Hematopoietic multipotent progenitor cell (in vitro differentiated cells): ENCODE measurements around the gene PARD3. TPM values are rescaled to one million over a fixed set of nuclear protein-coding genes. Genes with fewer than 3 reads are reported as not detected.

Source experiments
- DNase-seq, 3 donors: peaks; one replicate each; pipeline ENCODE4 v3.0.0-alpha.2; 2011 to 2015; ENCODE audit warnings: low read depth in 2 of 3, low spot score in 2 of 3
- total RNA-seq: library from RNA; depleted of rRNA; stranded (reverse); fragments of >200 nt; gene quantifications from one replicate; pipeline ENCODE4 v1.2.3, GENCODE V29; 2012

The PARD3 gene
- total RNA-seq, 1 donor: 3.2 TPM

DNA sequence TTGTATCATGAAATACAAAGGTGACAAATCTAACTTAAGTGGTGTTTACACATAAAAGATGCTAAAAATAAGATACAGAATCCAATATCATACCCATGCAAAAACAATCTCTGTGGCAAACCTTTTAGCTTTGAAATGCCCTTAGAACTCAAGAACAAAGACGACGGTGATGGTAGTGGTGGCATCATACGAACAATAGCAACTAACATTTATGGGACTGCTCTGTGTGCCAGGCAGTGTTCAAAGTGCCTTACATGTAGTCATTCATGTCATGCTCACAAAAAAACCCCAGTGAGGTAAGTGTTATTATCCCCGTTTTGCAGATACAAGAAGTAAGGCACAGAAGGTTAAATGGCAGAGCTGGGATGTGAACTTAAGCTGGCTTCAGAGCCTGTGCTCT is 563.9 kb downstream of the PARD3 start:
- no peak for DNase-seq

DNA sequence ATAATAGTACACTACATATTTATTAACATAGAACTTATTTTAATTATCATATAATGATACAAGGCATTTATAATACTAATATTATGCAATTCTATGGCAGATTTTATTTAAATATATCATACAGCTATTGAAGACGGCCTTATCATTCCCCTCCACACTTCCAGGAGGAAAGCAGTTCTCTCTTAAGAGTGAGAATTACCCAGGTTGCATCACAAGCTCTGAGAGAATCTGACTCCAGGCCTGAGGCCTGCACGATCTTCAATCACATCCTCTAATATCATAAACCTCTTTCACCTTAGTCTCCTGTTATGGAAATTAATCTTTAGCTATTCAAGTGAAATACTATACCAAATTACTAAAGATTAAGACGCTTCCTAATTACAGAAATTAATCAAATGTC is 564.4 kb downstream of the PARD3 start:
- no peak for DNase-seq

DNA sequence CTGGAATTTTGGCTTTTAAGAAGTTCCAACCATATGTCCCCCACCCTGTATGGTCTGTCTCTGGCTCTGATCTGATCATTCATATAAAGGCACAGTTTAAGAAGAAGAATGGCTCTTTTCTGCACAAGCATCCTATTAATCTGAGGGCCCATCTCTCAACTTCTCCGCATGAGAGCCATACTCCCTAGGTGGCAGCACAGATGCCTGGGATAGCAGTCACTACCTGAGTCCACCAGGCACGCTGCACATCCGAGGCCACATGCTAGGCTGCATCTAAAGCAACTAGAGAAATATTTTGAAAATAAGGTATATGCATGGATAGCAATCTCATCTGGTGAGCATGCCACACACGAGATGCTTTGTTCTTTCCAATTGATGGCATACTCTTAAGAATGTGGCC is 565.5 kb downstream of the PARD3 start:
- no peak for DNase-seq

DNA sequence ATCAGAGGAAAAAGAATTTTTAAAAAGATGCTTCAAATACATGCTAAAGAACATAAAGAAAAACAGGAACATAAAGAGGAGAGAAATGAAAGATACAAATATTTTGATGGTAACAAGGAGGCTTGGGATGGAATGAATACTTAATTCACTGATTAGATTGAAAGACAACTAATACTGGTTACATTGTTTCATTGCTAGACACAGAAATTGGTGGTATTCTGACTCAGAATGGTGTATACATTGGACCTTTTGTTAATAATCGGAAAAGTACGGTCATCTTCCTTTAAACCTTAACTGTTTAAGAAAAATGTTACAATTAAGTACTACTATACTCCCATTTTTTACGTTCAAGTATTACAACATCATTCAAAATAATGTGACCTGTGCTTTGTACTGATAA is 567.5 kb downstream of the PARD3 start:
- no peak for DNase-seq

DNA sequence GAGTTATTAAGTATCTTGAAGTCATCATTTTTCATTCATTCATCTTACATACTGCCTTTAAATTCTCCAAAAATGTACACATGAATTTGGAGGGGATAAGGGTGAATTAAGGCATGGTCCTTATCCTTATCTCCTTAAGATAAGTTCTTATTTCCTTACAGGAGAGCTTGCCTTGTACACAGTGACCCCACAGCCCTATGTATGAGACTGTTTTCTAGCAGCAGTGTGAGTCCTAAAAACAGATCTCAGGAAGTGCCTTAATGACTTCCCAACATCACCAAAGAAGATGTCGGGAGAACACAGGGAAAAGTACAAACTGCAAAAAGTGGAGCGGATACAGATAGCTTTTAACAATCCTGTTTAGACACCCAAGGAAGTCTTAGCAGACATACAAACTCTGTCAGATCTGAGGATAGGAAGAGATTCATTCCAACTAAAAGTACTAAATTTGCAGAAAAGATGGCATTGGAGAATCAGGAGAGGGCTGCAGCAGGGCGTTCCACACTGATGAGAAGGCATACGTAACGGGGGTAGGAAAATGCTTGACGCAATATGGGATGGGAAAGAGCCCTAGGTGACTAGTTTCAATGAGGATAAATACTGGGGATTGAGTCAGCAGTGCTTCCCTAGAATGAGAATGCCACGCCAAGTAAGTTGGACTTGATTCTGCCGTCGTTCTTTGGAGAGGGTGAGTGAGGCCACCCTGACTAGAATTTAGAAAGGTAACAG is 570.2 kb downstream of the PARD3 start:
- DNase-seq: no peak

DNA sequence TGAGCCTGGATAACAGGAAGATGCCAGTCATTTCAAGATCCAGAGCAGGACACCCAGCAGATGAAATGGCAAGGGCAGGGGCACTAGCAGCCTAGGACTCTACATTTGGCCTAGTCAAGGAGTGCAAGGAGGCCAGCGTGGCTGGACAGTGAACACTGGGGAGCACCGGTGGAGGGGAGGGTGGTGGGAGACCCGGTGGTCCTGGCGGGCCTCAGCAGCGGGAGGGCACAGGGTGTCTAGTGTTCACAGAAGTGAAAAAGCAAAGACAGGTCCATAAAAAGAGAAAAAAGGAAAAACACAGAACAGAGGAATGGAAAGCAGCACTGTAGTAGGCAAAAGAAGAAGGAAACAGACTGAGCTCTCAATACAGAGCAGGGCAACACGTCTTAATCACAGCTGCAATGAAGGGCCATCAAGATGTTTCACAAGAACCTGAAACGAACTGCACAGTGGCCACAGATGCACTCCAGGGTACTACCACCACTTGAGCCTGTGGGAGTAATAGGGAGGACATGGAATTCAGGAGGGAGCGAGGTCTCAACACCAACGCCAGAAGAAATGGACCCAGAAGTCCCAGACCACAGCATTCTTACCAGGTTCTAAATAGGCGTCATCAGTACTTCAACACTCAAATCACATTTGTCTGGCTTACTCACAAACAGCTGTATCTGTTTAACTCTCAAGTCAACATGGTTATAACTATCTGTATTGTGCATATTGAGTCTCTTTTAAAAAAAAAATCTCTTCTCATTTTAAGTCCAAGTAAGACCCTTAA is 573.7 kb downstream of the PARD3 start:
- DNase-seq: no peak

DNA sequence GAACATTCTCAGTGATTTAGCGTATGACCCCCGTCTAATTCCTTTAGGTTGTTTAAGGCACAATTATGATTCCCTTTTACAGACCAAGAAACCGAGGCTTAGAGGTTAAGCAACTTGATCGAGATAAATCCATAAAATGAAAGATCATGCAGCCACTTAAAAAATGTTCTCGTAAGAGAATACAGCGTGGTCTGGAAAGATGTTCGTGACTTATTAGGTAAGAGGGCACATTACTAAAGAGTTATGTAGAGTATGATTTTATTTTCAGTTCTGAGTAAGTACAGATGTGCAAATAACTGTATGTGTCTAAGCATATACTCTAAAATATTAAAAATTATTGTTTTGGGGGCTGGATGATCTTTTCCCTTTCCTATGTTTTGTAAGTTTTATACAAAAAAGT is 575.1 kb downstream of the PARD3 start:
- no peak for DNase-seq

DNA sequence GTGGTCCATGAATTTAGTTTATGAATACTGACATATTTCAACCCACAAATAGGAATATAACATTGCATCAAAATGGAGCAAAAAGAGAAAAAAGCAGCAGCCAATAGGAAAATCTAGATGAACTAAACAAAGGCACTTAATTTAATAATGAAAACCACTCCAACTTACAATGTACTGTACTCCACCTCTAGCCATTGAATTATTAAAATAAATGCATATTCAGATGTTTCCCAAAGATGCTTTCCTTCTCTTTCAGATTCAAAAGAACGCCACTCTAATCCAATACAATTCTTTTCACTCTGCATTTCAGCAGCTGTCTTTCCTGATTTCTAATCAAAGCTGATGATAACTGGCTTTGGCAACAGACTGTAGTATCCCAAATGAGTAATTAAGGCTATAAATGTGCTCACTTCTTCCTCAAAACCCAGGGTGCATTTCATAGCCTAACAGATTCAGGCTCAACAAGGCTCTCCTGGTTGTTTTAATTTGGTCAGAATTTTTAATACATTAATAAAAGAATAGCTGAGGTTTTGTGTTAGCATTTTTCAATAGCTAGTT is 577.1 kb downstream of the PARD3 start:
- no peak for DNase-seq

DNA sequence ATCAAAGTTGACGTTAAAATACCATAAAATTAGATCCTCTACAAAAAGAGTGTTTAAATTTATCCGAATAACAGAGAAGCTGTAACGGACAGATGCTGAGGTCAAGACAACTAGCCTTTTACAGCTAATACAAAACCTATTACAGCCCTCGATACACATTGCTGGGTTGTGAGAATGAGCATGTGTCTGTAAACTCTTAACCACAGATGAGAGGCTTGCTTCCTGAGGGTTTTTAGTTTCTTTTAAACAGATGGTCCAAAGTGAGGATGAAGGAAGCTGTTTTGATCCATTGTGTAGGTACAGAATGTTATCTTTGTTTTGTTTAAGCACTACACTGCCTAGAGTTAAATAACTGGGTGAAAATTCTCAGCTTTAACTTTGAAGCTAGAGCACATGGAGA is 578.2 kb downstream of the PARD3 start:
- DNase-seq: peak in 1 of 3 donors; percentile 19

DNA sequence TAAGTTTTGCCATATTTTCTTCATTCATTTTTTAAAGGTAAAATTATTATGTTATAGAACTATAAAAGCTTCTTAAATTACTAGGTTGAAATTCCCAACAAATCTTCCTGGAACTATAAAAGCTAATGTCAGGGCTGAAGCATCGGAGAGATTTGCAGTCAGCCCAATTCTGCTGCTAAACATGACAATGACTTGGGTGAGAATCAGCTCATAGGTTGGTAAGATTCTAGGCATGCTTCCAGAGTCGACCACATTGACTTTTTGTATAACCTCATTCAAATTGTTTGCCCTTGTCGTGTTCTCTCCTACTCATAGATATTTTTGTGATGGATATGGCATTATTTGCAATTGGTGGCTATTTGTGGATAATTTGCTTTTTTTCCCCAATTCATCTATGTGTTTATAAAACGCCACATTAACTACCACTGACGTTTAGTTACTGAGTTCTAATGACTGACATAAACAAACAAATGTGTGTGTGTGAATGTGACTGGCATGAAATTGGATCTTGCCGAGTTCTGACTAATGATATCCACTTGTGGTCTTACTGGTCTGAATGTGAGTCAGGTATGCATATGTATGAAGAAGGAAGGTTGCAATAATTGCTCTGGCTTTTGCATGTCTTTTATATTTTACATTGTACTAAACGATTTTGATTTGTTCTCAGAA is 579.8 kb downstream of the PARD3 start:
- DNase-seq: no peak

DNA sequence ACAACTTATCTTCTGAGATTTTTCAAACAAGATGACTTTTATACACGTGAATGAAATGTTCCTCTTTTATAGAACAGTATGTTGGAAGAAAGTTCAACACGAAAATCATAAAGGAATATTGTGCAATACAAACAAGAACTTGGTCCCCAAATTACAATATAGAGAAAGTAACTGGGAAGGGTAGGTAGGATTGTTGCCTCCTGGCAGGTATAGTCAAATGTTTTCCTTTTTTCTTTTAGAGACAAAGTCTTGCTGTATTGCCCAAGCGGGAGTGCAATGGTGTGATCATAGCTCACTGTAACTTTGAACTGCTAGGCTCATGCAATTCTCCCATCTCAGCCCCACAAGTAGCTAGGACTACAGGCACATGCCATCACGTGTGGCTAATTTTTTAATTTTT is 582.6 kb downstream of the PARD3 start:
- no peak for DNase-seq

DNA sequence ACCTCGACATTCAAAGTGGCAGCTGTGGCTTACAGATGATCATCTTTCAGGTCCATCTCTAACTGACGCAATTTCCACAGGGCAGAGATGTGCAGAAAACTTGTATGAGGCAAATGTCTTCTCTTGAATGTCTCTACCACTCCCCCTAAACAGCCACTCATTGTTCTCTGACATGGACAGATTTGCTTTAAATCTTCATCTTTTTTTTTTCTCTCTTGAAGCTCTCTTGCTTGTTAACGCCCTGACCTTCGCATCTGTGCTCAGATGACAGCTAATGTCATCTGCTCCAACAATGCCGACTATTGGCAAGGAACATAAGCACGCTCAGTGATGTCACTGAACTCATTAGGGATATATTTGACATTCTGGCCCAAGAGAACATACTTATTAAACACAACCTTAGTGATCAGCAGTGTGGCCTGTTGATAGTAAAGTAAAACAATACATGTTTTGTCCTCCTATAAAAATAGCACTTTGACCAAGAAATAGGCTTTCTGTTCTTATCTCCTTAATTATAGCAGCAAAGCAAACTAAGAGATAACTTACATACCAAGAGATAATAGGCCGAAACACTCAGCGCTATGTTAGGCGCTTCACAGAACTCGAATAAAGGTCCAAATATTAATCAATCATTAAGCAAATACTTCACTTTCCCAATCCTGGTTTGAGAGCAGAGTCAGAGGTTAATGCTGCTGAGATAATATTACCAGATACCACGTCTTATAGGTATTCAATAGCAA is 583.5 kb downstream of the PARD3 start:
- no peak for DNase-seq

DNA sequence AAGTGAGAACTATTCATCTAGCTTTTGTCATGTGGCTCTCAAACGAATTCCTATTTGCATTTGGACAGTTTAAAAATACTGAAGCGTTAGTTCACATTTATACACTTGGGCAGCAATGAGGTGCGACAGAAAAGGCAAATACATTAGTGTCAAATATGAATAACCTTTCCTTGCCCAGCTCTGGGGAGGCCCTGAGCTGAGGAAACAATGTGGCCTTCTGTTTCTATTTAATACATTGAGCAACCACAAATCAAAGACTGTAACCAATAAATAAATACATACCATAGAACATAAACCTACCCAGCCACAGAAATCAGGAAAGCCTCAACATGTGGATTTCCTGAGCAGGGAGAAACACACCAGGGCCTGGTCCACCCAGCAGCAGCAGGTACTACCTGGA is 585.2 kb downstream of the PARD3 start:
- no peak for DNase-seq

DNA sequence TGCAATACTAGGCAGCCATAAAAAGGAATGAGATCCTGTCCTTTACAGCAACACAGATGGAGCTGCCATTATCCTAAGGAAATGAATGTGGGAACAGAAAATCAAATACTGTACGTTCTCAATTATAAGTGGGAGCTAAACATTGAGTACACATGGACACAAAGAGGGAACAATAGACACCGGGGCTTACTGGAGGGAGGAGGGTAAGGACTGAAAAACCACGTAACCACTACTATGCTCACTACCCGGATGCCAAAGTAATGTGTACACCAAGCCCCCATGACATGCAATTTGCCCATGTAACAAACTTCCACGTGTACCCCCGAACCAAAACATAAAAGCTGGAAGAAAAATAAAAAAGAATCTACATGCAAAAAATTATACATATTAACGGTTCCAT is 587.0 kb downstream of the PARD3 start:
- no peak for DNase-seq

DNA sequence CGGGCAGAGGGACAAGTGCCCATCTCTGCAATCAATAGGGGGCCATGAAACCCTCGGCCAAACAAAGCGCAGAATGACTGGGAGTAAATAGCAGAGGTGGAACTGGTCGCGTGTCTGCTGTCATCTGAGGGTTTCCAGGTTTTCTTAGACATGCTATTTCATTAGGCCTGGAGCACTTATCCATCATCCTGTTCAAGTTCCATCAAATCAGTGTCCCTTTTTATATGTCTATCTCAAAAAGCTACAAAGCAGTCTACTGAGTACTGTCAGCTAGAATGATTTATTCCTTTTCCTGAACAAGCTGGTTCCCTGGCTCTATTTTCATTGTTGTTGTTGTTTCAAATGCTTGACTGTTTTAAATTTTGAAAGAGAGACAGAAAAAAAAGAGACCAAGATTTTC is 590.5 kb downstream of the PARD3 start:
- DNase-seq: no peak

DNA sequence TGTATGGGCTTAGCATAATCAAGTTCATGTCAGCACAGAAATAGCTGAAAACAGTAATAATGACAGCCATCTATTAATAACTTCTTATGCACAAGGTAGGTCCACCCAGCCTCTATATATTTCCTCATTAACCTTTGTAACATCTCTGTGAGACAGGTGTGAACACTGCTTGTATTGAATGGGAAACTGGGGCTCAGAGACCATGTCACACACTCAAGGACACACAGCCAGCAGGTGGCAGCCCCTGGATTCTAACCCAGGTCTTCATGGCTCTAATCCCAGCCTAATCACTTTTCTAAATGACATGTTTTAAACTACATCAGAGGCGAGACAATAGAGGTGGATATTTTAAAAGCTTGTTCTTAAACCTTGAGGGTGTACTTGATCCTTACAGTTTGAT is 591.4 kb downstream of the PARD3 start:
- DNase-seq: no peak

DNA sequence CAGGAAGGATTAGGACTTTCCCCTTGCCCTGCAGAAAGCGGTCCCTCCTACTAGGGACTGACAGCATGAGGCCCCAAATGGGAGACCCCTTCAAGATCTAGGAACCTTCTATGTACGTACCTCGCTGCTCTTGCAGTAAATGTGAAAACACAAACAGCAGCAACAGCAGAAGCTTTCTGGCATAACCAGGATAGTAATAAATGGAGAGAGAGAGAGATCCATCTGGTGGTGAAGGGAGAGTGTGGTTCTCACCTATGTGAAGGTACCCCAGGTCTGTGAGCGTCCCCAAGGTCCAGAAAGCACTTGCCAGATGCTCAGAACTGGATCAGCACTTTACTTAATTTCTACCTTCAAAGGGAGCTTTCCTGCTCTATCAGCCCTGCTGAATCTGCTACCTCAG is 592.7 kb downstream of the PARD3 start:
- no peak for DNase-seq

DNA sequence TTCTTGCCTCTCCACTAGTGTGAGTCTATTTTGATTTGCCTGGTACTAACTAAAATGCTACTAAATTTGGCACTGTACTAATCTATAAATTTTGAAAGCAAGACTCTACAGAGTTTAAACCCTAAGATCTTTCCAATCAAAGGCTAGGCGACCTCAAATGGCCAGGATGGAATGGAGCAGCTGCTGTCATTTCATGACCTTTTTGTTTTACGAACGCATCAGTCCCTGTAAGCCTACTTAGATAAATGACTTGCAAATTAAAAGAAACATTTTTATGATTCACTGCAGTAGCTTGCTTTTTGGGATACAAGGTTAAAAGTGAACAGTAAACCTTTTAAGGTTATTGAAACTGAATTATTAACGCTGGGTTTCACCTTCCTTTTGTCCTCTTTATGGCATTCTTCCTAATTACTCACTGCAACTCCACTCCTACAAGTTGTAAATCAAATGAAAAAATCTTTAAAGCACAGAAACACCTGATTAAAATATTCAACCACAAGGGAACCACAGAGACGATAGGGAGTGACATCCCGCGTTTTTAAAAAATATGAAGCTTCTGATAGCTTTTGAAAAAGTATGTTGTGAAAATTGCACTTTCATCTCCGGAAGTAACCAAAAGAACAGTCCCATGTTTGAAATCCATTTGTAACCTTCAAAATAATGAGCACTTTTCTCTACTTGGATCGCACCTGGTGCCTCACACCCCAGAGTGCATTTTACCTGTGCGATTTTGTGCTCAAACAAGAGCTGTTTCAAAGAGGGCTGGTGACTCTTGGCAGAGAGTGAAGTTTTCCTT is 595.1 kb downstream of the PARD3 start:
- DNase-seq: no peak

DNA sequence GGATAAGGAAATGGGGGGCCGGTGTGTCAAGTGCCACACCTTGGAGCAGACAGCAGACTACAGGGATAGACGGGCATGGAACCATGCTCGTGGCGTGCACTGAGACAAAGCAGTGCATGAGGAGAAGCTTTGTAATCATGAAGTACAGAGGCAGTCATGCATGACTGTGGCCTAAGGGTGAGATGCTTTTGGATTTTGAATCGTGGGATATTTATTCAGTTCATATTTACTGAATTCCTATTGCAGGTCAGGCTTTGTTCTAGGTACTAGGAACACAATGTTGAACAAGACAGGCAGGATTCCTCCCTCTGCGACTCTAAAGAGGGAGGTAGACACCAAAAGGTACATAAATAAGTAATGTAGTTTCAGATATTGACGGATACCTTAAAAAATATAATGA is 597.6 kb downstream of the PARD3 start:
- DNase-seq: no peak

DNA sequence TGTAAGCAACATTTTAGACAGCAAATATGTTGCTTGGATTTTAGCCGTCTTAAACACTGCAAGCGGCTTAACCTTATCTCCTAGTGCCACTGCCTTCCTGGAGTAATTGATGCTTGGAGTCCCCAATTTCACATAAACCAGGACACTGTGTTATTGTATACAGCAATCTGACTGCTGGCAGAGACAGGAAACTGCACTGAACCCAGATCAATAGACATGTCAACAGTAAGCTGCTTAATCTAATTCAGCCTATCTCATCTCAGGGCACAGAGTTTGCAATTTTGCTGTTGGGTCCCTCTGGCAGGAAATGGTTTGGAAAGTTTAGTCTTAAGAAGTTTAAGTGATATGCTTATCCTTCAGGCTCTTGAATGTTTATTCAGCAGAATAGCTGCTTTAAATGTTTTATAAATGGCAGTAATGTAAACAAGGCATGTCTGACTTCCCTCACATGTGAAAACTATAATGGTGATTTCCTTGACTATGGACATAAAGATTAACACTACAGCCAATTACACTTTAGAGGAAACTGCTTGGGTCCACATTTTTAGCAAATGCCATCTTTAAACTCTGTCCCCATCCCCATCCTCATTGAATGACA is 598.6 kb downstream of the PARD3 start:
- no peak for DNase-seq
